ENCODE results near the gene SPECC1.

DNA sequence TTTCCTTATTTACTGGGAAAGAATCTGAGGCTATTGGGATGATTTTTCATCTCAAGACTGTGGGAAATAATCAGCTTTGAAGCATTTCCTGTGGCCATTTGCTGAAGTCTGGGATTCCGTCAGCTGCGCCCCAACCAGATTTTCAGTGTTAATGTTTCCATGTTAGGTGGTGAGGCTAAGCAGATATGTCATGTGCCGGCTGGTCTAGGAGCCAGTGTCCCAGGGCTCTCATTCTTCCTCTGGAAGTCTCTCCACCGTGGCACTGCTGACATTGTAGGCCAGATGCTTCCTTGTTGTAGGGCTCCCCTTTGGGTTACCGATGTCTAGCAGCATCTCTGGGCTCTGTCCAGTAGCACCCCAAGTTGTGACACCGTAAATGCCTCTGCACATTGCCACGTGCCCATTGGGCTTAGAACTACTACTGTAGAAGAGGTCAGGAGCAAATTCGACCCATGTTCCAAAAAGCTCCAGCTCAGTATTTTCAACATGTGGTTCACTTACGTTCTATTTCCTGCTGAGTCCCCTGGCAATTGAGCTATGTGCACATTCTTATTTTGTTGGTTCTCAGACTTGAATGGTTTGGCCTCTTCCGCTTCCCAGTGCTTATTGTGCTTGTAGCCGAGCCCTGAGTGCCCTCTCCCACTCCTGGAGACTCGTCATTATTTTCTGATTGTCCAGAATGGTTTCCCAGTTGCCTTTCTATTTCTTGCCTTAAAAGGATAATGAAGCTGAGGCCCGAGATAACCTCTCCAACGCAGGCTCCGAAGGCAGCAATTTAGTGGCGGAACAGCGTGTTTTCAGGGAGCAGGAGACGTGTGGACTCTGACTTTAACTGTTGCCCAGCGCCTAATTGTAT lies 82.2 kb downstream of the SPECC1 start:
- TF ChIP-seq EZH2 (IDR thresholded peaks at IDR 0.05; ENCODE audit: insufficient read depth, poor library complexity, severe bottlenecking) (no peak), EZH2phosphoT487 (IDR thresholded peaks at IDR 0.05; ENCODE audit: insufficient read depth, low read depth) (no peak)

Data from GM23248 (cell line).